Keratinocyte (primary cell): ENCODE results near the gene DIPK1B.

ENCODE experiments used
- CTCF ChIP-seq, 3 experiments: IDR thresholded peaks in 1 of 3; conservative IDR thresholded peaks in 1 of 3; optimal IDR thresholded peaks in 1 of 3; 2 replicates in 2 of 3; 3 replicates in 1 of 3; pipeline versions ENCODE3 to v1.5.1; 2011; ENCODE audit warnings: low read length in 3 of 3, mild to moderate bottlenecking in 3 of 3, moderate library complexity in 2 of 3, control low read depth in 1 of 3, inconsistent platforms in 1 of 3; ENCODE audit not compliant: insufficient read depth in 2 of 3; ENCODE audit errors: extremely low read depth in 1 of 3
- EZH2 ChIP-seq: IDR thresholded peaks from one replicate; pipeline ENCODE4 v1.6.1; 2012; ENCODE audit warnings: inconsistent platforms, mild to moderate bottlenecking, low read length, moderate library complexity

- TF ChIP-seq CTCF (optimal IDR thresholded peaks at IDR 0.05 in 1 of 3, IDR thresholded peaks at IDR 0.05 in 1 of 3, conservative IDR thresholded peaks at IDR 0.05 in 1 of 3; ENCODE audit: extremely low read depth in 1 of 3, insufficient read depth in 2 of 3, low read length in 3 of 3) (peak in 1 of 3 experiments; percentile 24), EZH2 (no peak)
These were observed 47.2 kb upstream of the DIPK1B start for GRCh38 chr9:136665111-136665703.
